ENCODE measurements around the gene DAGLA.

Gene DAGLA

GRCh38 chr11:61731211-61731951 is 51.2 kb downstream of the DAGLA start:
- no peak overlapping the region for H3K4me3 ChIP-seq (ENCODE audit: low read depth, low read length)
- TF ChIP-seq, protein P1, sequence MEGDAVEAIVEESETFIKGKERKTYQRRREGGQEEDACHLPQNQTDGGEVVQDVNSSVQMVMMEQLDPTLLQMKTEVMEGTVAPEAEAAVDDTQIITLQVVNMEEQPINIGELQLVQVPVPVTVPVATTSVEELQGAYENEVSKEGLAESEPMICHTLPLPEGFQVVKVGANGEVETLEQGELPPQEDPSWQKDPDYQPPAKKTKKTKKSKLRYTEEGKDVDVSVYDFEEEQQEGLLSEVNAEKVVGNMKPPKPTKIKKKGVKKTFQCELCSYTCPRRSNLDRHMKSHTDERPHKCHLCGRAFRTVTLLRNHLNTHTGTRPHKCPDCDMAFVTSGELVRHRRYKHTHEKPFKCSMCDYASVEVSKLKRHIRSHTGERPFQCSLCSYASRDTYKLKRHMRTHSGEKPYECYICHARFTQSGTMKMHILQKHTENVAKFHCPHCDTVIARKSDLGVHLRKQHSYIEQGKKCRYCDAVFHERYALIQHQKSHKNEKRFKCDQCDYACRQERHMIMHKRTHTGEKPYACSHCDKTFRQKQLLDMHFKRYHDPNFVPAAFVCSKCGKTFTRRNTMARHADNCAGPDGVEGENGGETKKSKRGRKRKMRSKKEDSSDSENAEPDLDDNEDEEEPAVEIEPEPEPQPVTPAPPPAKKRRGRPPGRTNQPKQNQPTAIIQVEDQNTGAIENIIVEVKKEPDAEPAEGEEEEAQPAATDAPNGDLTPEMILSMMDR (IDR thresholded peaks at IDR 0.05; ENCODE audit: low read depth, low read length), result no peak

- TF ChIP-seq, protein P1 (IDR thresholded peaks at IDR 0.05; ENCODE audit: low read depth, low read length), result no peak
- no peak overlapping the region for H3K4me3 ChIP-seq (ENCODE audit: low read depth, low read length)
Measured at GRCh38 chr11:61731952-61732675, 51.9 kb downstream of the DAGLA start.

- TF ChIP-seq, protein P1 (IDR thresholded peaks at IDR 0.05; ENCODE audit: low read depth, low read length), result no peak
- no peak overlapping the region for H3K4me3 ChIP-seq (ENCODE audit: low read depth, low read length)
Measured at GRCh38 chr11:61732705-61733104, 52.5 kb downstream of the DAGLA start.

DNA sequence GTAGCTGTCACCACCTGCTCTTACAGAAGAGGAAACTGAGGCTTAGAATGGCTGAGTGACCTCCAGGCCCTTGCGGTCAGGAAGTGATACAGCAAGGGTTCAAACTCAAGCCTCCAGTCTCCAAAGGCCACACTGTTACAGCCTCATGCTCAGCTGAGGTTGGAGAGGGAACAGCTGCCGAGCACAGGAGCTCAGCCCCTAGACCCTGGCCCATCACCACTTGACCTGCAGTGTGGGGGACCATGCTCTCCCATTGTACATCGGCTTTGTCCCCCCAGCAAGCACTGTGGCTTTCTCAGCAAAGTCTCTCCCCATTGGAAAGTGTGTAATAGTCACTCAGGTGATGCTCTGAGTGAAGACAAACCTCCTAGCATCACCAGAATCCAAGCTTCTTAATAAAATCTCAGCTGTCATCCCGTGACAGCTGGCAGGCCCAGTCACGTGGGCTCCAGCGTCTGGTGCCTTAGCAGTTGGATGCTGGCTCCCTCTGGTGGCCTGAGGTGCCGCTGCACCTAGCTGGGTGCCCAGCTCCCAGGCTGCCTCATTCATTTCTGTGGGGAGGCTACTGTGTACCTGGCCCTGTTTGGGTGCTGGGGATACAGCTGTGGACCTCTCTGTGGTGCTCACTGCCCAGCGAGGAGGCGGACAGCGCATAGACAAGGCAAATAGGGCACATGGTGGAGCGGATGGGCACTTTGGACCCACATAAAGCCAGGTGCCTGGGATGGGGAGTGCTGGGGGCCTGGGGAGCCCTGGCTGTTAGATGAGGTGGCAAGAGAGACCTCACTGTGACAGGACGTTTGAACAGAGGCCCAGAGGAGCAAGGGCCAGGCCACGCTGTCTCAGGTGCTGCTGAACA is 53.2 kb downstream of the DAGLA start:
- TF ChIP-seq, protein P1 (IDR thresholded peaks at IDR 0.05; ENCODE audit: low read depth, low read length), result peak; percentile 98

DNA sequence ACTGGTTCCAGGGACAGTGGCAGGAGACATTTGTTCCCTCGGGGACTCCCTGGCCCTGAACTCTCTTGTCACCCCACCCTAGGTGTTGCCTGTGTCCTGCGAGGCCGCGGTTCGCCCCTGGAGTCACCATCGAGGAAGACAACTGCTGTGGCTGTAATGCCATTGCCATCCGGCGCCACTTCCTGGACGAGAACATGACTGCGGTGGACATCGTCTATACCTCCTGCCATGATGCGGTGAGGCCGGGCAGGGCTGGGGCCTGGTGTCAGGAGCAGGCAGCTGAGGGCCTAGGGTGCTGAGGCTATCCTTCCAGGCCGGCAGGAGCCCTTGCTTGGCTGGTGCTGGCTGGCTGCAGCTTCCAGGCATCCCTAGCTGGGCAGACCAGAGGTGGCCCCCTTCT is 54.6 kb downstream of the DAGLA start:
- H3K4me3 ChIP-seq (ENCODE audit: low read depth, low read length), result no peak overlapping the region
- TF ChIP-seq, protein P1 (IDR thresholded peaks at IDR 0.05; ENCODE audit: low read depth, low read length), result no peak

More for the DNA sequence above, 53.2 kb downstream of the DAGLA start:
- no peak overlapping the region for H3K4me3 ChIP-seq (ENCODE audit: low read depth, low read length)

DNA sequence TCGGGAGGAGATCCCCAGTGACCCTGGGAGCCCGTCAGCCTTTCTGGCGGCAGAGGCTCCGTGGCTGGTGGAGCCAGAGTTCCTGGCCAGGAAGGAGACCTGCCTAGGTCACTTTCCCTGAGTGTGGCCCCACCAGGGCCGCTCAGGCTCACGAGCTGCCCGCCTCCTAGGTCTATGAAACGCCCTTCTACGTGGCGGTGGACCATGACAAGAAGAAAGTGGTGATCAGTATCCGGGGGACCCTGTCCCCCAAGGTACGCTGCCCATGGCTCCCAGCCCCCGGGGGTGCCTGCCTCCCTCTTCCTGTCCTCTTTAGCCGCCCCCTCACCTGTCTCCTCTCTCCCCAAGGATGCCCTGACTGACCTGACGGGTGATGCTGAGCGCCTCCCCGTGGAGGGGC is 55.2 kb downstream of the DAGLA start:
- TF ChIP-seq, protein P1 (IDR thresholded peaks at IDR 0.05; ENCODE audit: low read depth, low read length), result no peak
- H3K4me3 ChIP-seq (ENCODE audit: low read depth, low read length), result no peak overlapping the region

Data from WI38 (cell line).